H1 (cell line): ENCODE results near the gene QRICH1. TPM values are rescaled to one million over a fixed set of nuclear protein-coding genes. Genes with fewer than 3 reads are reported as not detected.
A peak's percentile ranks its signal among the peaks of the same experiment; 100 is the strongest.

ENCODE experiments used
- ATF3 ChIP-seq: IDR thresholded peaks from 2 replicates; pipeline ENCODE4 v1.6.1; 2011; ENCODE audit warnings: low read depth, mild to moderate bottlenecking, low read length; ENCODE audit not compliant: insufficient read depth
- BCL11A ChIP-seq, 2 experiments: IDR thresholded peaks; one replicate each; pipeline ENCODE4 v1.6.1; 2011; ENCODE audit warnings: low read depth in 2 of 2, low read length in 2 of 2, mild to moderate bottlenecking in 2 of 2
- CBX8 ChIP-seq: fragments of 300-800, 300-1000 bp; sonication (generic); IDR thresholded peaks from 2 replicates; pipeline ENCODE4 v1.7.1; 2016; ENCODE audit warnings: low read depth, low read length, borderline replicate concordance
- CTCF ChIP-seq, 3 experiments: IDR thresholded peaks; 1 replicate in 2 of 3; 2 replicates in 1 of 3; pipeline versions ENCODE4 v1.5.1 to v1.6.1; 2011; ENCODE audit warnings: low read length in 3 of 3, mild to moderate bottlenecking in 3 of 3, inconsistent platforms in 2 of 3, low read depth in 1 of 3, moderate library complexity in 1 of 3; ENCODE audit not compliant: insufficient read depth in 1 of 3; ENCODE audit errors: control extremely low read depth in 1 of 3
- EP300 ChIP-seq, 2 experiments: IDR thresholded peaks; 1 replicate in 1 of 2; 2 replicates in 1 of 2; pipeline ENCODE4 v1.6.1; 2011 to 2012; ENCODE audit warnings: low read depth in 2 of 2, low read length in 2 of 2, mild to moderate bottlenecking in 2 of 2, borderline replicate concordance in 1 of 2, inconsistent platforms in 1 of 2, moderate library complexity in 1 of 2
- KDM1A ChIP-seq: fragments of 200-600, 300-600 bp; sonication (generic); IDR thresholded peaks from 2 replicates; pipeline ENCODE4 v1.7.1; 2016; ENCODE audit warnings: mild to moderate bottlenecking, low read length, borderline replicate concordance
- MAFK ChIP-seq: IDR thresholded peaks from 2 replicates; pipeline ENCODE4 v1.6.1; 2012; ENCODE audit warnings: low read depth, mild to moderate bottlenecking, improper control_type of control experiment, low read length
- NANOG ChIP-seq: IDR thresholded peaks from 2 replicates; pipeline ENCODE4 v1.6.1; 2011; ENCODE audit warnings: low read length, low read depth, mild to moderate bottlenecking, inconsistent platforms; ENCODE audit not compliant: insufficient read depth, poor library complexity, severe bottlenecking
- NRF1 ChIP-seq: IDR thresholded peaks from 2 replicates; pipeline ENCODE4 v1.6.1; 2011; ENCODE audit warnings: mild to moderate bottlenecking, low read depth, low read length, improper control_type of control experiment
- PHF8 ChIP-seq: fragments of 200-600 bp; sonication (generic); conservative IDR thresholded peaks from 2 replicates; pipeline ENCODE4 v1.7.1; 2012; ENCODE audit warnings: low read depth, mild to moderate bottlenecking, inconsistent platforms, low read length, moderate library complexity
- POU5F1 ChIP-seq: IDR thresholded peaks from 2 replicates; pipeline ENCODE4 v1.6.1; 2011; ENCODE audit warnings: low read depth, mild to moderate bottlenecking, low read length, moderate library complexity
- RAD21 ChIP-seq, 2 experiments: IDR thresholded peaks in 1 of 2; conservative IDR thresholded peaks in 1 of 2; 2 replicates each; pipeline ENCODE4 v1.6.1; 2011; ENCODE audit warnings: low read depth in 2 of 2, low read length in 2 of 2, improper control_type of control experiment in 1 of 2, inconsistent platforms in 1 of 2, mild to moderate bottlenecking in 1 of 2, moderate library complexity in 1 of 2
- RBBP5 ChIP-seq: IDR thresholded peaks from 2 replicates; pipeline ENCODE4 v1.7.1; 2012; ENCODE audit warnings: low read depth, mild to moderate bottlenecking, inconsistent platforms, low read length, moderate library complexity, borderline replicate concordance
- RNF2 ChIP-seq: fragments of 200-900, 300-1000 bp; sonication (generic); IDR thresholded peaks from 2 replicates; pipeline ENCODE4 v1.7.1; 2016; ENCODE audit warnings: borderline replicate concordance, low read depth, mild to moderate bottlenecking, antibody characterized with exemption, low read length; ENCODE audit not compliant: poor library complexity, severe bottlenecking; ENCODE audit errors: missing control alignments
- SIX5 ChIP-seq: IDR thresholded peaks from 2 replicates; pipeline ENCODE4 v1.6.1; 2011; ENCODE audit warnings: mild to moderate bottlenecking, low read depth, low read length
- SP2 ChIP-seq: IDR thresholded peaks from 2 replicates; pipeline ENCODE4 v1.6.1; 2012; ENCODE audit warnings: mild to moderate bottlenecking, low read length, inconsistent platforms
- SP4 ChIP-seq: IDR thresholded peaks from 2 replicates; pipeline ENCODE4 v1.6.1; 2012; ENCODE audit warnings: low read length, inconsistent platforms
- SRF ChIP-seq: IDR thresholded peaks from 2 replicates; pipeline ENCODE4 v1.6.1; 2011; ENCODE audit warnings: mild to moderate bottlenecking, low read depth, low read length, moderate library complexity
- SUZ12 ChIP-seq: fragments of 200-600 bp; sonication (generic); IDR thresholded peaks from 2 replicates; pipeline ENCODE4 v1.6.1; 2012; ENCODE audit warnings: mild to moderate bottlenecking, inconsistent platforms, low read length, moderate library complexity, mixed read lengths
- TAF7 ChIP-seq: optimal IDR thresholded peaks from 2 replicates; pipeline ENCODE3; 2011; ENCODE audit warnings: low read depth, mild to moderate bottlenecking, inconsistent platforms, low read length, moderate library complexity, borderline replicate concordance
- polyA plus RNA-seq, 7 experiments: library from polyadenylated mRNA; depleted of rRNA in 3 of 7; stranded (reverse) in 5 of 7; unstranded in 2 of 7; fragments of >200 nt in 5 of 7; fragments of 200-250 nt in 2 of 7; gene quantifications; 1 replicate in 5 of 7; 2 replicates in 1 of 7; 4 replicates in 1 of 7; pipeline versions ENCODE4 v1.2.1 to v1.2.3, GENCODE V29; 2011 to 2013; ENCODE audit warnings: missing spikeins in 2 of 7, mixed read lengths in 2 of 7
- total RNA-seq: library from RNA; stranded (reverse); fragmentation: NEBNext Ultra II Directional; extraction: Animal tissue kit (Norgen Biotek cat#: 25700); gene quantifications from 2 replicates; pipeline ENCODE4 v1.2.1, GENCODE V29; 2021

Gene QRICH1
- total and polyA plus RNA-seq, 2 of the 8 experiments (the other 6 are each of a cell fraction or from before 2014, with no cell fraction given), result 128 to 142 TPM

- TF ChIP-seq NANOG (no peak), PHF8 (peak; percentile 71; the same call in 1 of the 2 replicates), NRF1 (no peak), SUZ12 (no peak), MAFK (no peak), ATF3 (no peak), RNF2 (no peak), SIX5 (no peak; the same call in 1 of the 2 replicates), POU5F1 (no peak), SP4 (0 out of 2 replicates have a peak, but pooled peaks have one; percentile 60), KDM1A (no peak), BCL11A (IDR thresholded peaks at IDR 0.05; ENCODE audit: low read depth in 2 of 2, low read length in 2 of 2) (no peak), SP2 (no peak), CBX8 (no peak), RAD21 (IDR thresholded peaks at IDR 0.05 in 1 of 2, conservative IDR thresholded peaks at IDR 0.05 in 1 of 2; ENCODE audit: low read depth in 2 of 2, low read length in 2 of 2) (no peak), EP300 (IDR thresholded peaks at IDR 0.05; ENCODE audit: borderline replicate concordance in 1 of 2, low read depth in 2 of 2, low read length in 2 of 2) (no peak), SRF (no peak), TAF7 (peak; percentile 74), RBBP5 (no peak), CTCF (IDR thresholded peaks at IDR 0.05; ENCODE audit: control extremely low read depth in 1 of 3, insufficient read depth in 1 of 3, low read depth in 1 of 3, low read length in 3 of 3) (no peak)
These were observed 72.6 kb downstream of the QRICH1 start (continued) for GRCh38 chr3:49021213-49021812.
